Activated T-cell treated with anti-CD3 and anti-CD28 coated beads, Interleukin-2, amount 50 U/mL, for 72 hours (primary cell): Measurements from ENCODE around the gene S100A6. TPM values are rescaled to one million over a fixed set of nuclear protein-coding genes. Genes with fewer than 3 reads are reported as not detected.
"Not testable (repeated sequence)": the region's sequence is repeated elsewhere in the genome, so short reads cannot be mapped to it uniquely, and the experiment has no call there.

Source experiments
- ATAC-seq, 2 donors: fragments of 150-1000 bp; cut with Tn5 transposase; replicated peaks in 1 of 2; 2 replicates each; pipeline ENCODE4 v1.10.0; 2021; ENCODE audit warnings: moderate library complexity in 2 of 2, mild to moderate bottlenecking in 1 of 2
- DNase-seq, 2 donors: peaks; one replicate each; pipeline ENCODE4 v3.0.0; 2021 to 2022; ENCODE audit warnings: mixed read lengths in 1 of 2
- H3K27ac Mint-ChIP-seq: one replicate; pipeline ENCODE4 v1.8.0; 2022; ENCODE audit warnings: mild to moderate bottlenecking, moderate library complexity, mixed read lengths
- H3K27me3 Mint-ChIP-seq: one replicate; pipeline ENCODE4 v1.8.0; 2022; ENCODE audit warnings: low read depth, mixed read lengths
- H3K36me3 Mint-ChIP-seq, 2 donors: one replicate each; pipeline ENCODE4 v1.8.0; 2022; ENCODE audit warnings: mixed read lengths in 2 of 2, mild to moderate bottlenecking in 1 of 2; ENCODE audit not compliant: insufficient read depth in 2 of 2
- H3K4me1 Mint-ChIP-seq: one replicate; pipeline ENCODE4 v1.8.0; 2022; ENCODE audit warnings: low read depth, mixed read lengths
- H3K4me3 Mint-ChIP-seq, 2 donors: one replicate each; pipeline ENCODE4 v1.8.0; 2022; ENCODE audit warnings: mild to moderate bottlenecking in 2 of 2, mixed read lengths in 2 of 2, moderate library complexity in 2 of 2
- H3K9me3 Mint-ChIP-seq, 2 donors: one replicate each; pipeline ENCODE4 v1.8.0; 2022; ENCODE audit warnings: mixed read lengths in 2 of 2
- total RNA-seq, 2 donors: library from RNA; stranded (reverse); gene quantifications; one replicate each; pipeline ENCODE4 v1.2.3, GENCODE V29; 2022

Gene S100A6
- total RNA-seq, 2 donors from 2014 or later = 219 to 358 TPM

GRCh38 chr1:153571706-153572105 is 35.9 kb upstream of the S100A6 start:
- ATAC-seq = no peak
- Mint-ChIP-seq H3K27me3 (peaks cover 6% of the 10 kb centered on the region), H3K4me3 (peak overlapping the region; percentile 31 to 44), H3K4me1 (peaks cover 65% of the 10 kb centered on the region), H3K27ac (peak overlapping the region; percentile 61), H3K36me3 (peaks cover 3% of the 10 kb centered on the region in 2 donors), H3K9me3 (no peaks in the 10 kb centered on the region)
- no peak for DNase-seq

- no peak overlapping the region for H3K4me3 Mint-ChIP-seq
- DNase-seq (no peak), ATAC-seq (no peak)
- H3K36me3 Mint-ChIP-seq = peaks cover 3% of the 10 kb centered on the region in 2 donors
- peaks cover 73% of the 10 kb centered on the region for H3K4me1 Mint-ChIP-seq
- H3K27ac Mint-ChIP-seq = no peak overlapping the region
- H3K9me3 Mint-ChIP-seq = no peaks in the 10 kb centered on the region
- H3K27me3 Mint-ChIP-seq = peaks cover 6% of the 10 kb centered on the region
Measured at GRCh38 chr1:153570874-153571273, 35.1 kb upstream of the S100A6 start.

DNA sequence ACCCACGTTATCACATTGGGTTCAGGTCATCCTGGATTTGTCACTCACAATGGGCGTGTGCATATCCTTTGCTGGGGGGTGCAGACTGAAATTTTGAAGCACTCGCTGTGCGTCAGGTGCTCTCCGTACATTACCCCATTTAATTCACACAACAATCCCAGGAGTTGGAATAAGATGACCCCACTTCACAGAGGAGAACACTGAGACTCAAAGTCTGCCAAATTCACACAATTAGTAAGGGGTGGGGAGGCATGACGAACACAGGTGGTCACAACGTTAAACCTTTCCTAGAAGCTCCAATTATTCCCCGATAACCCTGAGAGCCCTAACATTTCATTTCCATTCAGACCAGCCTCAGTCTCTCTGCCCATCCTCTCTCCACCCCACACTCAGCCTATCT is 33.7 kb upstream of the S100A6 start:
- ATAC-seq (no peak), DNase-seq (no peak)
- H3K9me3 Mint-ChIP-seq = no peaks in the 10 kb centered on the region
- peaks cover 84% of the 10 kb centered on the region for H3K4me1 Mint-ChIP-seq
- peaks cover 3% of the 10 kb centered on the region in 2 donors for H3K36me3 Mint-ChIP-seq
- no peak overlapping the region for H3K27ac Mint-ChIP-seq
- H3K27me3 Mint-ChIP-seq = peaks cover 6% of the 10 kb centered on the region
- peak overlapping the region in 1 of 2 donors; percentile 12 for H3K4me3 Mint-ChIP-seq

DNA sequence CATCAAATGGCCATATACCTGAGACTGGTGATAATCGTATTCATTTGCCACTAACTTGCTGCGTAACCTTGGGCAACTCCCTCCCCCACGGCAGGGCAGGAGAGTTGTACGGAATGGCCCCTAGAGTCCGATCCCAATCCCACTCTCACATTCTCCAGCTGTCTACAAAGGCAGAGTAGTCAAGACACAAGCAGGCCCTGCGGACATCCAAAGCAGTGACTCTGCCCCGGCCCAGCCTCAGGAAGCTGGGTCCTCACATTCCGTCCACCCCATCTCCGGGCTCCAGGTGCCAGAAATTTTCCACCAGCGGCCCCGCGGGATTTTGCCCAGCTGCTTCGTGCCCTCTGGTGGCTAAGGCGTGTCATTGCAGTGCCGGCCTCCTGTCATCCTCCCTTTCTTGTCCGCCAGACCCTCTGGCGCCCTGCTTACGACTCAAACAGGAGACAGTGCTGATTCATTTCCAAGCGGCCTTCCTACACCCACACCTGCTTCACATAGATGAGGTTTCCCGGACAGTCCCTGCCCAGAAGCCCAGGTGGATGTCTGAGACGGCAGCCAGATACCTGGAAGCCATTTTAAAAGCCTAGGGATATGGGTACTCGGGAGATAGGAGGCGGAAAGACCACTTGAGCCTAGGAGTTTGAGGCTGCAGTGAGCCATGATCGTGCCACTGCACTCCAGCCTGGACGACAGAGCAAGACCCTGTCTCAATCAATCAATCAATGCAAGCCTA is 32.7 kb upstream of the S100A6 start:
- DNase-seq (peak; percentile 85 to 89), ATAC-seq (peak; percentile 3 to 22)
- peak overlapping the region; percentile 83 for H3K27ac Mint-ChIP-seq
- H3K27me3 Mint-ChIP-seq = peaks cover 6% of the 10 kb centered on the region
- peak overlapping the region; percentile 63 to 78 for H3K4me3 Mint-ChIP-seq
- peaks cover 81% of the 10 kb centered on the region for H3K4me1 Mint-ChIP-seq
- peaks cover 3% of the 10 kb centered on the region in 2 donors for H3K36me3 Mint-ChIP-seq
- H3K9me3 Mint-ChIP-seq = no peaks in the 10 kb centered on the region

DNA sequence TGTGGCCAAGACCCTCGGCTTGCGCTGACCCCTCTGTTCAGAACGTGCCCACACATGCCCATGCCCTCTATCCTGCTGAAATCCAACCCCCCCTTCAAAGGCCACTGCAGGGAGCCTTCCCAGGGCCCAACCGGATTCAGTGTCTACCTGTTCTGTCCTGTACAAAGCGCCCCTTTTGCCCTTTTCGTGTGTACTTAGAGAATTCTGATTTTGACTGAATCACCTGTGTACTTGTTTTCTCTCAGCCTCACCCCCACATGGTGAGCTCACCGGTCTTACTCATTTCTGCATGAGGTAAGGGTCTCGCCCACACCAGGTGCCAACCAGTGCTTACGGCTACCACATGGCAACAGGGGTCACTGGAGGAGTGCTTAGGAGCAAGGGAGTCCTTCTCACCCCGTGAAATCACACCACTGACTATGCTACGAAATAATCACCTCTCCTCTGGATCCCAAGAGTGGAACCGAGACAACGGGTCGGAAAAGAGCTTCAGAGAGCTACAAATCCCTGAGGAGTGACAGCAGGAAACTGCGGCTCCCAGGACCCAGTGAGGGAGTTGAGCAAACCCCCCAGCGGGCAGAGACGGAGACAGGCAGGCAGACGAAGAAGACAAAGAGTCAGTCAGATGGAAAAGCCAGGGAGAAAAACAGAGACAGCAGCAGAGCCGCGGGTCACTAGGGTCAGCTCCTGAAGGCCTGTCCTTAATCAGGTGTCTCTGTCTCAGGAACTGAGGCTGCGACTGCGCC is 32.0 kb upstream of the S100A6 start:
- Mint-ChIP-seq H3K4me1 (peaks cover 73% of the 10 kb centered on the region), H3K27ac (peak overlapping the region; percentile 83), H3K36me3 (no peaks in the 10 kb centered on the region), H3K4me3 (peak overlapping the region; percentile 63 to 78), H3K9me3 (no peaks in the 10 kb centered on the region), H3K27me3 (peaks cover 6% of the 10 kb centered on the region)
- peak; percentile 78 to 89 for DNase-seq
- ATAC-seq = peak; percentile 57 to 69

DNA sequence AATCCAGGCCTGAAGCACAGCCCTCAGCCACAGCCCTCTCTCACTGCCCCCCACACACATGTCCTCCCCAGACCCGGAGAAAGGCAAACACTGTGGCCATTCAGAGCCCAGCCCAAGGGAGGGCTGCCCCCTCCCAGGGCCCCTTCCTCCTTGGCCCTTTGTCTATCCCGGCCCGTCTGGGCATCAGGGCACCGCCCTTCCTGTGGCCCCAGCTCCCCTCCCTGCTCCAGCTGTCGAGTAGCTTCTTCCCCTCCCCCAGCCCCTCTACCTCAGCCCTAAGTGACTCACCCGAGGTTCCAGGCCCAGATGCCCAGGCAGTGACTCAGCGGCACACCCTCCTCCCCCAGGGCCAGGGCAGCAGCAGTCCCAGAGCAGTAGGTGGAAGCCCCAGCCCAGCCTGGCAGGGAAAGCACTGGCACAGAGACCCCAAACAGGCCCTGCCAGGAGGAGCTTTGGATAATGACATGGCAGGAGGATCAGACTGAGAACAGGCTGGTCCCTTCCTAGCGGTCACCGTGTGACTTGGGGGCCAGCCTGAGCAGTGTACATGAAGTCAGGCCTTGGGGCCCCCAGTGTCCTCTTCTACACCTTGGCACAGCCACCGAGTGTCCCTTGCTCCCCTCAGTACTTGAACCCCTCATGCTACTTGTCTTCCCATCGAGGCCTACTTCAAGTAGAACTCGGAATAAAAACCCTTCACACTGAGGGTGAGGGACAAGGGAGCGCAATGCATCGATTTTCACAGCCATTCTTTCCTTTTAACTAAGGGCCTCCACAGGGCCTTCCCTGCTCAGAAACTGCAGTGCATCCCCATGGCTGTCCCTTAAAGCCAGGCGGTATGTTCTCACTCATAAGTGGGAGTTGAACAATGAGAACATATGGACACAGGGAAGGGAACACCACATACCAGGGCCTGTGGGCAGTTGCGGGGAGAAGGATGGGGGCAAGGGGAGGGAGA is 30.9 kb upstream of the S100A6 start:
- H3K27me3 Mint-ChIP-seq = peaks cover 6% of the 10 kb centered on the region
- peaks cover 62% of the 10 kb centered on the region for H3K4me1 Mint-ChIP-seq
- H3K27ac Mint-ChIP-seq = peak overlapping the region; percentile 71
- no peaks in the 10 kb centered on the region for H3K9me3 Mint-ChIP-seq
- DNase-seq (peak; percentile 93 to 95), ATAC-seq (peak; percentile 83 to 85)
- H3K4me3 Mint-ChIP-seq = peak overlapping the region; percentile 64 to 68
- no peaks in the 10 kb centered on the region for H3K36me3 Mint-ChIP-seq

GRCh38 chr1:153565529-153566374 is 30.0 kb upstream of the S100A6 start, which contains the start of gene S100A2:
TSS of gene S100A2 (minus strand) at chr1:153565844. CDS start at chr1:153563877, 1,967 bp downstream.
- H3K27me3 Mint-ChIP-seq = peaks cover 5% of the 10 kb centered on the region

DNA sequence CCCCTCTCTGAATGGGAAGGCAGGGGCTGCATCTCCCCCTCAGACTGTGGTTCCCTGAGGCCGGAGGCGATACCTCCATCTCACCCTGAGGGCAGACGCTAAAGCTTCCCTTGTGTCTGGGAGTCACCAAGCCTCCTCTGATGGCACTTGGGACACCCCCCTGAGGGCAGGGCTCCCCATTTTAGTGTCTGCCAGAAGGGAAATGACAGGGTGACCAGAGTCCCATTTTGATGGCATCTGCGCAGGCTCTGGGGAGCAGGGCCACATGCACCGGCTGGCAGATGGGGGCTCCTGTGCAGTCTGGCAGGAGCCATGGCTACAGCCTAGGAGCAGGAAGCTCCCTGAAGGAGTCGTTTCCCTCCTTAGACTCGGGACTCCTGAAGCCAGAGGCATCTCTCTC is 28.2 kb upstream of the S100A6 start:
- Mint-ChIP-seq H3K9me3 (no peaks in the 10 kb centered on the region), H3K4me1 (peaks cover 42% of the 10 kb centered on the region), H3K36me3 (no peaks in the 10 kb centered on the region), H3K4me3 (no peak overlapping the region), H3K27ac (no peak overlapping the region), H3K27me3 (no peaks in the 10 kb centered on the region)
- ATAC-seq (no peak), DNase-seq (no peak)

More at GRCh38 chr1:153565529-153566374, 30.0 kb upstream of the S100A6 start, which contains the start of gene S100A2:
- peak within 1 kb of the TSS; percentile 79 to 83 for H3K4me3 Mint-ChIP-seq
- peaks cover 56% of the 10 kb centered on the region for H3K4me1 Mint-ChIP-seq
- ATAC-seq = peak; percentile 68 to 69
- H3K36me3 Mint-ChIP-seq = no peaks in the 10 kb centered on the region
- no peaks in the 10 kb centered on the region for H3K9me3 Mint-ChIP-seq
- DNase-seq = peak; percentile 72 to 82
- H3K27ac Mint-ChIP-seq = peak within 1 kb of the TSS; percentile 96

- no peaks in the 10 kb centered on the region for H3K9me3 Mint-ChIP-seq
- ATAC-seq (no peak), DNase-seq (no peak)
- H3K4me3 Mint-ChIP-seq = no peak overlapping the region
- no peak overlapping the region for H3K27ac Mint-ChIP-seq
- no peaks in the 10 kb centered on the region for H3K36me3 Mint-ChIP-seq
- H3K27me3 Mint-ChIP-seq = no peaks in the 10 kb centered on the region
- H3K4me1 Mint-ChIP-seq = peaks cover 37% of the 10 kb centered on the region
Measured at GRCh38 chr1:153563483-153563901, 27.7 kb upstream of the S100A6 start.

- ATAC-seq, H3K9me3 Mint-ChIP-seq, H3K27ac Mint-ChIP-seq, DNase-seq, H3K4me3 Mint-ChIP-seq, H3K36me3 Mint-ChIP-seq, H3K27me3 Mint-ChIP-seq: not testable (repeated sequence)
- peaks cover 23% of the 10 kb centered on the region for H3K4me1 Mint-ChIP-seq
Measured at GRCh38 chr1:153562021-153562420, 26.2 kb upstream of the S100A6 start.

- no peak overlapping the region for H3K4me3 Mint-ChIP-seq
- H3K27ac Mint-ChIP-seq = no peak overlapping the region
- no peak for DNase-seq
- no peak for ATAC-seq
- H3K9me3 Mint-ChIP-seq = no peaks in the 10 kb centered on the region
- no peaks in the 10 kb centered on the region for H3K36me3 Mint-ChIP-seq
- H3K4me1 Mint-ChIP-seq = peaks cover 18% of the 10 kb centered on the region
- H3K27me3 Mint-ChIP-seq = no peaks in the 10 kb centered on the region
Measured at GRCh38 chr1:153561466-153561985, 25.7 kb upstream of the S100A6 start.
